Measurements from ENCODE around the gene BCO1.
"Not testable (repeated sequence)": the region's sequence is repeated elsewhere in the genome, so short reads cannot be mapped to it uniquely, and the experiment has no call there.

The BCO1 gene

GRCh38 chr16:81238296-81239011 is at the start of gene BCO1:
Gene BCO1, plus strand, starts transcription at chr16:81238689. Its CDS starts 220 bp downstream, at chr16:81238909.
- DNase-seq (no peak), ATAC-seq (no peak)

- DNase-seq (no peak), ATAC-seq (no peak)
These were observed 49.3 kb upstream of the BCO1 start for GRCh38 chr16:81189100-81189664.

- ATAC-seq (no peak), DNase-seq (no peak)
These were observed 47.8 kb upstream of the BCO1 start for GRCh38 chr16:81190667-81191066.

GRCh38 chr16:81195885-81196534 is 42.5 kb upstream of the BCO1 start:
- ATAC-seq = no peak

GRCh38 chr16:81198635-81199034 is 39.9 kb upstream of the BCO1 start:
- ATAC-seq (no peak), DNase-seq (no peak)

More at GRCh38 chr16:81195885-81196534, 42.5 kb upstream of the BCO1 start:
- no peak for DNase-seq

- ATAC-seq = no peak
- no peak for DNase-seq
These were observed 37.2 kb upstream of the BCO1 start for GRCh38 chr16:81201267-81201666.

- ATAC-seq (no peak), DNase-seq (peak; percentile 52)
These were observed 33.5 kb upstream of the BCO1 start for GRCh38 chr16:81204798-81205680.

- ATAC-seq (no peak), DNase-seq (no peak)
These were observed 31.4 kb upstream of the BCO1 start for GRCh38 chr16:81207076-81207475.

- no peak for ATAC-seq
- DNase-seq = no peak
These were observed 27.7 kb upstream of the BCO1 start for GRCh38 chr16:81210807-81211206.

- DNase-seq (no peak), ATAC-seq (no peak)
These were observed 25.5 kb upstream of the BCO1 start for GRCh38 chr16:81212830-81213465.

GRCh38 chr16:81214745-81215166 is 23.7 kb upstream of the BCO1 start:
- DNase-seq (no peak), ATAC-seq (no peak)

- ATAC-seq = no peak
These were observed 22.4 kb upstream of the BCO1 start for GRCh38 chr16:81216114-81216513.

GRCh38 chr16:81216706-81217105 is 21.8 kb upstream of the BCO1 start:
- ATAC-seq = no peak

More at GRCh38 chr16:81216114-81216513, 22.4 kb upstream of the BCO1 start:
- no peak for DNase-seq

GRCh38 chr16:81219151-81219550 is 19.3 kb upstream of the BCO1 start:
- ATAC-seq = no peak

More at GRCh38 chr16:81216706-81217105, 21.8 kb upstream of the BCO1 start:
- DNase-seq = no peak

GRCh38 chr16:81220349-81220748 is 18.1 kb upstream of the BCO1 start:
- DNase-seq (no peak), ATAC-seq (no peak)

More at GRCh38 chr16:81219151-81219550, 19.3 kb upstream of the BCO1 start:
- DNase-seq = no peak

GRCh38 chr16:81221731-81222130 is 16.8 kb upstream of the BCO1 start:
- ATAC-seq (no peak), DNase-seq (no peak)

GRCh38 chr16:81224824-81225223 is 13.7 kb upstream of the BCO1 start:
- DNase-seq (no peak), ATAC-seq (no peak)

GRCh38 chr16:81225697-81226096 is 12.8 kb upstream of the BCO1 start:
- not testable (repeated sequence) for ATAC-seq, DNase-seq

- DNase-seq (no peak), ATAC-seq (no peak)
These were observed 10.7 kb upstream of the BCO1 start for GRCh38 chr16:81227785-81228184.

GRCh38 chr16:81229811-81230210 is 8.7 kb upstream of the BCO1 start:
- DNase-seq = no peak
- ATAC-seq = no peak

GRCh38 chr16:81231014-81231413 is 7.5 kb upstream of the BCO1 start:
- no peak for ATAC-seq
- DNase-seq = no peak
